Caco-2 (cell line): ENCODE results near the gene CUZD1. TPM values are rescaled to one million over a fixed set of nuclear protein-coding genes. Genes with fewer than 3 reads are reported as not detected.

Source experiments
- BruUV-seq: library from RNA; stranded (reverse); fragments of 400-500 nt; replicated peaks from 2 replicates; lab custom pipeline; 2021; lab: Mats Ljungman, UMichigan
- CTCF ChIA-PET: fragments of 300-600 bp; sonication (Branson Sonifier 250); formaldehyde crosslinking; loops from one replicate; lab custom pipeline; 2022; ENCODE audit warnings: antibody characterized with exemption; lab: Charles Lee
- POLR2A ChIA-PET: fragments of 300-600 bp; sonication (Branson Sonifier 250); formaldehyde crosslinking; loops from one replicate; lab custom pipeline; 2022; ENCODE audit warnings: antibody characterized with exemption; lab: Charles Lee
- DNase-seq, 2 experiments: peaks; one replicate each; pipeline versions ENCODE4 v3.0.0 to v3.0.0-alpha.2; 2020 to 2022
- H3K27me3 ChIP-seq: replicated peaks from 2 replicates; pipeline ENCODE4 v1.6.0; 2011; ENCODE audit warnings: low read length; ENCODE audit not compliant: control insufficient read depth, insufficient read depth
- H3K36me3 ChIP-seq: 2 replicates; pipeline ENCODE4 v1.5.1; 2011; ENCODE audit warnings: low read length; ENCODE audit not compliant: control insufficient read depth, insufficient read depth
- H3K4me1 ChIP-seq: fragments of 250-450 bp; sonication (Bioruptor Pico); 2 replicates; pipeline ENCODE4 v1.5.1; 2020; ENCODE audit warnings: mild to moderate bottlenecking
- H3K4me3 ChIP-seq: 2 replicates; pipeline ENCODE4 v1.5.1; 2011; ENCODE audit warnings: low read depth, mild to moderate bottlenecking, control low read depth, low read length
- H3K9me3 ChIP-seq: fragments of 250-450 bp; sonication (Bioruptor Pico); 2 replicates; pipeline ENCODE4 v1.5.1; 2020; ENCODE audit warnings: mild to moderate bottlenecking, moderate library complexity
- H3K27ac Mint-ChIP-seq: one replicate; pipeline ENCODE4 v1.8.0; 2022; ENCODE audit warnings: mixed read lengths; ENCODE audit not compliant: unreplicated experiment
- H3K27me3 Mint-ChIP-seq: one replicate; pipeline ENCODE4 v1.8.0; 2022; ENCODE audit warnings: mixed read lengths; ENCODE audit not compliant: insufficient read depth, unreplicated experiment
- H3K36me3 Mint-ChIP-seq: one replicate; pipeline ENCODE4 v1.8.0; 2022; ENCODE audit warnings: mild to moderate bottlenecking, mixed read lengths; ENCODE audit not compliant: insufficient read depth, unreplicated experiment
- H3K4me1 Mint-ChIP-seq: one replicate; pipeline ENCODE4 v1.8.0; 2022; ENCODE audit warnings: low read depth, mixed read lengths; ENCODE audit not compliant: unreplicated experiment
- H3K4me3 Mint-ChIP-seq: one replicate; pipeline ENCODE4 v1.8.0; 2022; ENCODE audit warnings: mild to moderate bottlenecking, moderate library complexity, mixed read lengths; ENCODE audit not compliant: unreplicated experiment
- H3K9me3 Mint-ChIP-seq: one replicate; pipeline ENCODE4 v1.8.0; 2022; ENCODE audit warnings: mixed read lengths; ENCODE audit not compliant: unreplicated experiment
- CTCF ChIP-seq, 2 experiments: fragments of 200-600 bp in 1 of 2; IDR thresholded peaks; 1 replicate in 1 of 2; 2 replicates in 1 of 2; pipeline versions ENCODE4 v1.5.1 to v1.8.0; 2011 to 2022; ENCODE audit warnings: antibody characterized with exemption in 1 of 2, control low read depth in 1 of 2, inconsistent platforms in 1 of 2, low read depth in 1 of 2, low read length in 1 of 2, mild to moderate bottlenecking in 1 of 2, moderate library complexity in 1 of 2; ENCODE audit not compliant: insufficient read depth in 1 of 2, severe bottlenecking in 1 of 2, unreplicated experiment in 1 of 2
- intact Hi-C: fragments of 100-400 bp; cut with micrococcal nuclease; formaldehyde crosslinking; loops from one replicate; pipeline ENCODE4 v1.10.0; 2022; ENCODE audit not compliant: unreplicated experiment
- total RNA-seq: library from RNA; stranded (reverse); gene quantifications from 2 replicates; pipeline ENCODE4 v1.2.3, GENCODE V29; 2022

Gene CUZD1
- total RNA-seq, 1 experiment from 2014 or later = 2.1 TPM

- no TSS peak for BruUV-seq
- no peak overlapping the region for H3K27ac Mint-ChIP-seq
- peaks cover 10% of the 10 kb centered on the region for H3K9me3 Mint-ChIP-seq
- no peak overlapping the region for H3K4me3 ChIP-seq
- no peaks in the 10 kb centered on the region; the same call in 1 of the 2 replicates for H3K36me3 ChIP-seq
- intact Hi-C loops = no loop called here
- TF ChIP-seq CTCF (IDR thresholded peaks at IDR 0.05; ENCODE audit: insufficient read depth in 1 of 2, low read depth in 1 of 2, low read length in 1 of 2, severe bottlenecking in 1 of 2, unreplicated experiment in 1 of 2) = no peak
- peaks cover 17% of the 10 kb centered on the region for H3K4me1 Mint-ChIP-seq
- H3K27me3 ChIP-seq = no peaks in the 10 kb centered on the region
- no peaks in the 10 kb centered on the region for H3K4me1 ChIP-seq
- POLR2A ChIA-PET = no interaction called here
- no peaks in the 10 kb centered on the region for H3K27me3 Mint-ChIP-seq
- H3K4me3 Mint-ChIP-seq = no peak overlapping the region
- no peaks in the 10 kb centered on the region for H3K9me3 ChIP-seq
- H3K36me3 Mint-ChIP-seq = peaks cover 14% of the 10 kb centered on the region
- no peak for DNase-seq
- CTCF ChIA-PET = no interaction called here
Measured at GRCh38 chr10:122849090-122849489, 3.4 kb upstream of the CUZD1 start.

- Histone ChIP-seq H3K27me3 (no peaks in the 10 kb centered on the region), H3K9me3 (no peaks in the 10 kb centered on the region), H3K4me3 (no peak overlapping the region), H3K36me3 (no peaks in the 10 kb centered on the region), H3K4me1 (no peaks in the 10 kb centered on the region)
- DNase-seq = no peak
- Mint-ChIP-seq H3K9me3 (peaks cover 10% of the 10 kb centered on the region), H3K27ac (no peak overlapping the region), H3K36me3 (peaks cover 11% of the 10 kb centered on the region), H3K4me3 (no peak overlapping the region), H3K27me3 (no peaks in the 10 kb centered on the region), H3K4me1 (peaks cover 12% of the 10 kb centered on the region)
- intact Hi-C loops = no loop called here
- TF ChIP-seq CTCF (IDR thresholded peaks at IDR 0.05; ENCODE audit: insufficient read depth in 1 of 2, low read depth in 1 of 2, low read length in 1 of 2, severe bottlenecking in 1 of 2, unreplicated experiment in 1 of 2) = no peak
- POLR2A ChIA-PET = no interaction called here
- BruUV-seq = no TSS peak
- CTCF ChIA-PET = no interaction called here
Measured at GRCh38 chr10:122847782-122848604, 2.3 kb upstream of the CUZD1 start.

- intact Hi-C loops = no loop called here
- no peak overlapping the region for H3K27ac Mint-ChIP-seq
- H3K9me3 Mint-ChIP-seq = peaks cover 10% of the 10 kb centered on the region
- H3K27me3 Mint-ChIP-seq = no peaks in the 10 kb centered on the region
- Histone ChIP-seq H3K36me3 (no peaks in the 10 kb centered on the region), H3K4me1 (no peaks in the 10 kb centered on the region), H3K4me3 (no peak overlapping the region), H3K27me3 (no peaks in the 10 kb centered on the region), H3K9me3 (no peaks in the 10 kb centered on the region)
- peaks cover 11% of the 10 kb centered on the region for H3K4me1 Mint-ChIP-seq
- peaks cover 11% of the 10 kb centered on the region for H3K36me3 Mint-ChIP-seq
- ChIA-PET CTCF (no interaction called here), POLR2A (no interaction called here)
- BruUV-seq = no TSS peak
- DNase-seq = no peak
- H3K4me3 Mint-ChIP-seq = no peak overlapping the region
- TF ChIP-seq CTCF (IDR thresholded peaks at IDR 0.05; ENCODE audit: insufficient read depth in 1 of 2, low read depth in 1 of 2, low read length in 1 of 2, severe bottlenecking in 1 of 2, unreplicated experiment in 1 of 2) = no peak
Measured at GRCh38 chr10:122844146-122844545, 1.5 kb downstream of the CUZD1 start.
